Measurements from ENCODE around the gene BAZ2B.
"Not testable (repeated sequence)": the region's sequence is repeated elsewhere in the genome, so short reads cannot be mapped to it uniquely, and the experiment has no call there.

Gene BAZ2B, protein sequence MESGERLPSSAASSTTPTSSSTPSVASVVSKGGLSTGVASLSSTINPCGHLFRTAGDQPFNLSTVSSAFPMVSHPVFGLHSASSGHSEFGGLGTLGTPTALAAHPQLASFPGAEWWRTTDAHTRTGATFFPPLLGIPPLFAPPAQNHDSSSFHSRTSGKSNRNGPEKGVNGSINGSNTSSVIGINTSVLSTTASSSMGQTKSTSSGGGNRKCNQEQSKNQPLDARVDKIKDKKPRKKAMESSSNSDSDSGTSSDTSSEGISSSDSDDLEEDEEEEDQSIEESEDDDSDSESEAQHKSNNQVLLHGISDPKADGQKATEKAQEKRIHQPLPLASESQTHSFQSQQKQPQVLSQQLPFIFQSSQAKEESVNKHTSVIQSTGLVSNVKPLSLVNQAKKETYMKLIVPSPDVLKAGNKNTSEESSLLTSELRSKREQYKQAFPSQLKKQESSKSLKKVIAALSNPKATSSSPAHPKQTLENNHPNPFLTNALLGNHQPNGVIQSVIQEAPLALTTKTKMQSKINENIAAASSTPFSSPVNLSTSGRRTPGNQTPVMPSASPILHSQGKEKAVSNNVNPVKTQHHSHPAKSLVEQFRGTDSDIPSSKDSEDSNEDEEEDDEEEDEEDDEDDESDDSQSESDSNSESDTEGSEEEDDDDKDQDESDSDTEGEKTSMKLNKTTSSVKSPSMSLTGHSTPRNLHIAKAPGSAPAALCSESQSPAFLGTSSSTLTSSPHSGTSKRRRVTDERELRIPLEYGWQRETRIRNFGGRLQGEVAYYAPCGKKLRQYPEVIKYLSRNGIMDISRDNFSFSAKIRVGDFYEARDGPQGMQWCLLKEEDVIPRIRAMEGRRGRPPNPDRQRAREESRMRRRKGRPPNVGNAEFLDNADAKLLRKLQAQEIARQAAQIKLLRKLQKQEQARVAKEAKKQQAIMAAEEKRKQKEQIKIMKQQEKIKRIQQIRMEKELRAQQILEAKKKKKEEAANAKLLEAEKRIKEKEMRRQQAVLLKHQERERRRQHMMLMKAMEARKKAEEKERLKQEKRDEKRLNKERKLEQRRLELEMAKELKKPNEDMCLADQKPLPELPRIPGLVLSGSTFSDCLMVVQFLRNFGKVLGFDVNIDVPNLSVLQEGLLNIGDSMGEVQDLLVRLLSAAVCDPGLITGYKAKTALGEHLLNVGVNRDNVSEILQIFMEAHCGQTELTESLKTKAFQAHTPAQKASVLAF (N-terminal part only)

DNA sequence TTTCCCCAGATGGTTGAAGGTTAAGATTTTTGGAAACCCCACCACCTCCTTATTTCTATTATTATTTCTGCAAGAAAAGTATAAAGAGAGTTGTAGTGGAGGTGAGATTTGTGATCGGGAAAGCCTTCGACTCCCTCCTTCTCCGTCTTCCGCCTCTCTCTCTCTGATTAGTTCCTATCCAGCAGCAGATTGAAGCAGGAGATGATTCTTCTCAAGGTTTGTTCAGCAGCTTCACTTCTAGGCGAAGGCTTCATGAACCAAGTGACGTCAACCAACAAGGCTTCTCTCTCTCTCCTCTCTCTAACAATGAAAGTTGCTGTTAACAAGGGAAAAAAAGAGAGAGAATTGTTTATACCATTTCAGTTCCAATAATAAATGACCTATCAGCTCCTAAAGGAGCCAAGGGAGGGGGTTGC is at the start of gene BAZ2B:
Gene BAZ2B (minus strand): TSS at position 263 of the 416 bp plus-strand sequence. CDS start 137,829 bp downstream, outside the sequence.
- DNase-seq (ENCODE audit: low read depth), result no peak

DNA sequence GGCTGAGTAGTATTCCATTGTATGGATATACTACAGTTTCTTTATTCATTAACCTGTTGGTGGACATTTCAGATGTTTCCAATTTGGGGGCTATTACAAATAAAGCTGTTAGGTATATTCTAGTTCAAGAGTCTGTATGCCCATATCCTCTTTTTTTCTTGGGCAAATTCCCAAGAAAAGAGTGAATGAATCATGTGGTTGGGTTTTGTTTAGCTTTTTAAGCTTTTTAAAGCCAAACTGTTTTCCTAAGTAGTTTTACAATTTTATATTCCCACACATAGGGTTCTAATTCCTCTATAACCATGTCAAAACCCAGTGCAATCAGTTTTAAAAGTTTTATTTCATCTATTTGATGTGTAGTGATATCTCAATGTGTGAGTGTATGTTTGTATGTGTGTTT is 44.9 kb upstream of the BAZ2B start:
- DNase-seq (ENCODE audit: low read depth), result no peak

DNA sequence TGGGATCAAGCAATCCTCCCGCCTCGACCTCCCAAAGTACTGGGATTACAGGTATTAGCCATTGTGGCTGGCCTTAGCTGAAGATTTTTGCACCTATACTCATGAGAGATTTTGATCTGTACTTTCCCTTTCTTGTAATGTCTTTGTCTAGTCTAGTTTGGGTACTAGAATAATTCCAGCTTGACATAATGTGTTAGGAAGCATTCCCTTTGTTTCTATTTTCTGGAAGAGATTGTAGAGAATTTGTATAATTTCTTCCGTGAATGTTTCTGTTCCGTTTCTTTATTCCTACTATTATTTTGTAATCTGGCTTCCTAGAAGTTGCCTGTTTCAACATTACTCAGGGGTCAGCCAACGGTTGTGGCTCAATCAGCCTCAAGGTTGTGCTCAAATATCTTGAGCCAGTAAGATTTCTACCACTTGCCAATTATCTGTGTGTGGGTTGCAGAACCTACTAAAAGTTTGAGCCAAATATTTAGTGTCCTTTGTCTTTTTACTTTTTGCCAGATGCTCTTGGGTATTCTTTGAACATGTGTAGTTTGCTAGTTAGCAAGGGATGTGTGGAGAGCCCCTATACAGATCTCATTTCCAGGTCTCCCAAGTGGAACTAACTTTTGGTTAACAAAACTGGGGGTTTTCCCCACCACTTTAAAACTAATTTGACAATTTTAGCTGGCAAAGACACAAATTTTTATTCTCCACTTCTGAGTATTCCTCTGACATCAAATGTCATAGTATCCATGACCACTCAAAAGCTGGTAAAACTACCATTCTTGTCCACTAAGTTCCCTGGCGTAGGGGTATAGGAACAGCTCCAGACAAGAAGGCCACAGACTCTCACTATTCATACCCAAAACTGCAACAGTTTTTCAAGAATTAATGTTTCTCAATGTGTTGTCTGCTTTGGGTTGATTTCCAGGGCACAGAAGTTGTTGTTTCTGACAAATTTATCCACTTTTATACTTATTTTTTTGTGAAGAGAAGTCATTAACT is 42.8 kb upstream of the BAZ2B start:
- no peak for DNase-seq (ENCODE audit: low read depth)

GRCh38 chr2:159653962-159654361 is 37.6 kb upstream of the BAZ2B start:
- no peak for DNase-seq (ENCODE audit: low read depth)

DNA sequence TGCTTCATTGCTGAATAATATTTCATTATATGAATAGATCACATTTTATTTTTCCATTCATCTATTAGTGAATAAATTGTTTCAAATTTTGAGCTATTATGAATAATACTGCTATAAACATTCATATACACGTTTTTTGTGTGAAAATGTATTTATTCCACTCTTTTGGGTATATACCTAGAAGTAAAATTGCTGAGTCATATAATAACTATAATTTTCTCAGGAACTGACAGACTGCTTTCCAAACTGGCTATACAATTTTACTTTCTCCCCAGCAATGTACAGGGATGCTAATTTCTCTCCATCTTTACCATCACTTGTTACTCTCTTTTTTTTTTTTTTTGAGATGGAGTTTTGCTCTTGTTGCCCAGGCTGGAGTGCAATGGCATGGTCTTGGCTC is 35.5 kb upstream of the BAZ2B start:
- DNase-seq (ENCODE audit: low read depth), result no peak

GRCh38 chr2:159650574-159650973 is 34.2 kb upstream of the BAZ2B start:
- no peak for DNase-seq (ENCODE audit: low read depth)

GRCh38 chr2:159648643-159649042 is 32.3 kb upstream of the BAZ2B start:
- no peak for DNase-seq (ENCODE audit: low read depth)

DNA sequence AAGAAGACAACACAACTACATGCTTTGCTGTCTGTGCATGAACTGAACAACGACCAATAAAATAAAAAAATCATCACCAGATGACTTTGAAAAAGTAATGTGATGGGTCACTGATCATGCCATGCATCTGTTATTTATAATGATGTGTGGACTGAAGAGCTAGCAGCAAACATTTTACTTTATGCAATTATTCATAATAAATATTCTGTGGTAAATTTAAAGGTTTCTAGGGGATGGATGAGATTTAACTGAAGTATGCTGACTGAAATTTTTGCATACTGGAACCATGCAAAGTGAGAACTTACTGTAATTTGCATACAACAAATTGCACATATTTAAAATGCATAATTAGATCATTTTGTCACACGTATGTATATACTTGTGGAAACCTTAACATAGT is 31.3 kb upstream of the BAZ2B start:
- DNase-seq (ENCODE audit: low read depth), result no peak

GRCh38 chr2:159640176-159640575 is 23.8 kb upstream of the BAZ2B start:
- DNase-seq (ENCODE audit: low read depth), result no peak

- no peak for DNase-seq (ENCODE audit: low read depth)
These were observed 23.4 kb upstream of the BAZ2B start for GRCh38 chr2:159639712-159640111.

DNA sequence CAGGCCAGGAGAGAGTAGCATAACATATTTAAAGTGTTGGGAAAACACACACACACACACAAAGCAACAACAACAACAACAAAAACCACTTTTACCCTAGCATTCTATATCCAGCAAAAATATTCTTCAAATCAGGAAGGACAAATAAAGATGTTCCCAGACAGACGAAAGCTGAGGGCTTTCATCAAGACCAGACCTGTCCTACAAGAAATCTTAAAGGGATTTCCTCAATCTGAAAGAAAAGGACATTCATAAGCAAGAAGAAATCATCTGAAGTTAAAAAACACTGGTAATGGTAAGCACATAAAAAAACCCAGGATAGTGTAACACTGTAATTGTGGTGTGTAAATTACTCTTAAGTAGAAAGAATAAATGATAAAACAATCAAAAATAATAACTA is 22.7 kb upstream of the BAZ2B start:
- DNase-seq (ENCODE audit: low read depth), result no peak

GRCh38 chr2:159637988-159638501 is 21.7 kb upstream of the BAZ2B start:
- DNase-seq (ENCODE audit: low read depth), result no peak

DNA sequence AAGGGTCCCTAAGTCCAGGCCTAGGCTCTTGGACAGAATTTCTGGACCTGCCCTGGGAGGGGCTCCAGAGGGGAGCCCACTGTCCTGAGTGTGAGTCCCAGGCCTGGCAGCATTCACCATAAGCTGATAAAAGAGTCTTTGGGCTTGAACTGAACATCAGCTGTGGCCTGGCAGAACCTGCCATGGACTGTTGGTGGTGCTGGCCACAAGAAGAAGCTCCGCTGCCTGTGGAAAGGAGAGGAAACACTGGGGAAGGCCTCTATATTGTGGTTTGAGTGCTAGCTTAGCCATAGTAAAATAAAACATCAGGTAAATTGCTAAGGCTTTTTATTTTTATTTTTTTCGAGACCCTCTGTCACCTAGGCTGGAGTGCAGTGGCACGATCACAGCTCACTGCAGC is 20.9 kb upstream of the BAZ2B start:
- DNase-seq (ENCODE audit: low read depth), result no peak

GRCh38 chr2:159635006-159635789 is 18.9 kb upstream of the BAZ2B start:
- DNase-seq (ENCODE audit: low read depth), result no peak

- no peak for DNase-seq (ENCODE audit: low read depth)
These were observed 16.9 kb upstream of the BAZ2B start for GRCh38 chr2:159633219-159633618.

DNA sequence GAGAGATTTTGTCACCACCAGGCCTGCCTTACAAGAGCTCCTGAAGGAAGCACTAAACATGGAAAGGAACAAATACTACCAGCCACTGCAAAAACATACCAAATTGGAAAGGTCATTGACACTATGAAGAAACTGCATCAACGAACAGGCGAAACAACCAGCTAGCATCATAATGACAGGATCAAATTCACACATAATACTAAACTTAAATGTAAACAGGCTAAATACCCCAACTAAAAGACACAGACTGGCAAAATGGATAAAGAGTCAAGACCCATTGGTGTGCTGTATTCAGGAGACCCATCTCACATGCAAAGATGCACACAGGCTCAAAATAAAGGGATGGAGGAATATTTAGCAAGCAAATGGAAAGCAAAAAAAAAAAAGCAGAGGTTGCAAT is 9.3 kb upstream of the BAZ2B start:
- DNase-seq (ENCODE audit: low read depth), result not testable (repeated sequence)

DNA sequence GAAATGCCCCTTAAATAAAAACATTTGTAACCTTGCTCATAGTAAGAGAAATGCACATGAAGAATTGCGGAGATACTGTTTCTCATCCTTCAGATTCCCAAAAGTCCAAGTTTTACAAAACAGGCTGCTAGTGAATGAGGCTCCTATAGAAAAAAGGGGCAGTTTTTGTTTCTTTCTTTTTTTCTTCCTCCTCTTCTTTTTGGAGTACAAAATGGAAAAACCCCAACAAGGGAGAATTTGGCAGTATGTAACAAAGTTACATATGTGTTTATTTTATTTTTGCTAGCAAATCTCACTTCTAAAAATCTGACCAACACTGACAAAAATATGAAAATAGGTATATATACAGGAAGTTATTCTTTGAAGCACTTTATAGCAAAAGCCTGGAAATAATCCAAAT is 7.1 kb upstream of the BAZ2B start:
- no peak for DNase-seq (ENCODE audit: low read depth)

DNA sequence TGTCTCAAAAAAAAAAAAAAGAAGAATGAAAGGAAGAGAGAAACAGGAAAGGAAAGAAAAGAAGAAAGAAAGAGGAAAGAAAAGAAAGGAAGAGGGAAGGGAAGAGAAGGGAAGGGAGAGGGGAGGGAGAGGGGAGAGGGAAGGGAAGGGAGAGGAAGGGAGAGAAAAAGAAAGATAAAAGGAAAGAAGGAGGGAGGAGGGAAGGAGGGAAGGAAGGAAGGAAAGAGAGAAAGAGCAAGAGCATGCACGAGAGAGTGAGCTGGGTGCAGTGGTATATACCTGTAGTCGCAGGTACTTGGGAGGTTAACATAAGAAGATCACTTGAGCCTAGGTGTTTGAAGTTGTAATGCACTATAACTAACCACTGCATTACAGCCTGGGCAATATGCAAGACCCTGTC is 6.6 kb upstream of the BAZ2B start:
- DNase-seq (ENCODE audit: low read depth), result no peak

GRCh38 chr2:159620796-159621195 is 4.4 kb upstream of the BAZ2B start:
- no peak for DNase-seq (ENCODE audit: low read depth)

DNA sequence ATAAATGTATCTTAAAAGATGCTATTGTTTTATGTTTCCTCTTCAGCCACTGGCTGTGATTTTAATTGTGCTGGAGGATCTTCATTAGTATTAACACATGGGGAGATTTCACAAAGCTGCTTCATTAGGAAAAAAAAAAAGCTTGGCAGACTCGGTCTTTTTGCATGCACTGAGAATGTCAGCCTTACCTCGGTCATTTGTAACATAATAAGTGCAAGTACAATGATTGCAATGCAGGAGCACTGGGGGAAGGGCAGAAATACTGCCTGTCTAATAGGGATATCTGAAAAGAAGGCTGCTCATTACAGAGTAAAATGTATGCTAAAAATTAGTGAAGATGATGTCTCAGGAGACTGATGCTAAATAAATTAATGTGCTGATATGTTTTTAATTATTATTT is 1.3 kb upstream of the BAZ2B start:
- DNase-seq (ENCODE audit: low read depth), result no peak
